Fibroblast of skin of back (primary cell): ENCODE results near the gene DOCK3.
A peak's percentile ranks its signal among the peaks of the same experiment; 100 is the strongest.

Source experiments
- DNase-seq: peaks from one replicate; pipeline ENCODE4 v3.0.0-alpha.2; 2013

The DOCK3 gene

GRCh38 chr3:51390246-51391074, 715.7 kb downstream of the DOCK3 start:
- no peak for DNase-seq

GRCh38 chr3:51391075-51391565, 716.4 kb downstream of the DOCK3 start, which contains the start of gene RBM15B:
RBM15B (plus strand) TSS chr3:51391285; CDS start chr3:51391400, 115 bp downstream.
- DNase-seq = peak; percentile 96

DNA sequence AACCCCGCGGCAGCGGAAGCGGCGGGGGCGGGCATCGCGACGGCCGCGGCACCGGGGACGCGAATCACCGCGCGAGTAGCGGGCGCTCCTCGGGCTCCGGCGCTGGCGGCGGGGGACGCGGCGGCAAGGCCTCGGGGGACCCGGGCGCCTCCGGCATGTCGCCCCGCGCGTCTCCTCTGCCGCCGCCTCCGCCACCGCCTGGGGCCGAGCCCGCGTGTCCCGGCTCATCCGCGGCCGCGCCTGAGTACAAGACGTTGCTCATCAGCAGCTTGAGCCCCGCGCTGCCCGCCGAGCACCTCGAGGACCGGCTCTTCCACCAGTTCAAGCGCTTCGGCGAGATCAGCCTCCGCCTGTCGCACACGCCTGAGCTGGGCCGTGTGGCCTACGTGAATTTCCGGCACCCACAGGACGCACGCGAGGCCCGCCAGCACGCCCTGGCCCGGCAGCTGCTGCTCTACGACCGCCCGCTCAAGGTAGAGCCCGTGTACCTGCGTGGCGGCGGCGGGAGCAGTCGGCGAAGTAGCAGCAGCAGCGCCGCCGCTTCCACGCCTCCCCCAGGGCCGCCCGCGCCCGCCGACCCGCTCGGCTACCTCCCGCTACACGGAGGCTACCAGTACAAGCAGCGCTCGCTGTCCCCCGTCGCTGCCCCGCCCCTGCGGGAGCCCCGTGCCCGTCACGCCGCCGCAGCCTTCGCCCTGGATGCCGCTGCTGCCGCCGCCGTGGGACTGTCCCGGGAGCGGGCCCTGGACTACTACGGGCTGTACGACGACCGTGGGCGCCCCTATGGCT, 717.0 kb downstream of the DOCK3 start:
- peak; percentile 42 for DNase-seq

- no peak for DNase-seq
Measured at GRCh38 chr3:51392355-51393133, 717.8 kb downstream of the DOCK3 start.

DNA sequence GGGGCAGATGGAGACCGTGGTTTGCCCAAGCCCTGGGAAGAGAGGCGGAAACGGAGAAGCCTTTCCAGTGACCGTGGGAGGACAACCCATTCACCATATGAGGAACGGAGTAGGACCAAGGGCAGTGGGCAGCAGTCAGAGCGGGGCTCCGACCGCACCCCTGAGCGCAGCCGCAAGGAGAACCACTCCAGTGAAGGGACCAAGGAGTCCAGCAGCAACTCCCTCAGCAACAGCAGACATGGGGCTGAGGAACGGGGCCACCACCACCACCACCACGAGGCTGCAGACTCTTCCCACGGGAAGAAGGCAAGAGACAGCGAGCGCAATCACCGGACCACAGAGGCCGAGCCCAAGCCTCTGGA, 718.4 kb downstream of the DOCK3 start:
- DNase-seq = no peak

DNA sequence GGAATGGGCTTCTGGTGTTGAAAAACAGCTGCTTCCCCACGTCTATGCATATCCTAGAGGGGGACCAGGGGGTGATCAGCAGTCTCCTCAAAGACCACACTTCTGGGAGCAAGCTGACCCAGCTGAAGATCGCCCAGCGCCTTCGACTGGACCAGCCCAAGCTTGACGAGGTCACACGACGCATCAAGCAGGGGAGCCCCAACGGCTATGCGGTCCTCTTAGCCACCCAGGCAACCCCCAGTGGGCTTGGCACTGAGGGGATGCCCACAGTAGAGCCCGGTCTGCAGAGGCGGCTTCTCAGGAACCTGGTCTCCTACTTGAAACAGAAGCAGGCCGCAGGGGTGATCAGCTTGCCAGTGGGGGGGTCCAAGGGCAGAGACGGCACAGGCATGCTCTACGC, 718.8 kb downstream of the DOCK3 start:
- no peak for DNase-seq

GRCh38 chr3:51394541-51394940, 719.8 kb downstream of the DOCK3 start:
- no peak for DNase-seq

GRCh38 chr3:51395493-51396213, 720.9 kb downstream of the DOCK3 start:
- no peak for DNase-seq

- no peak for DNase-seq
Measured at GRCh38 chr3:51396401-51396800, 721.7 kb downstream of the DOCK3 start.

- no peak for DNase-seq
Measured at GRCh38 chr3:51397392-51397791, 722.7 kb downstream of the DOCK3 start.

- no peak for DNase-seq
Measured at GRCh38 chr3:51398595-51399310, 724.0 kb downstream of the DOCK3 start.

GRCh38 chr3:51400166-51400565, 725.4 kb downstream of the DOCK3 start:
- DNase-seq = no peak

GRCh38 chr3:51401735-51402134, 727.0 kb downstream of the DOCK3 start:
- DNase-seq = no peak

DNA sequence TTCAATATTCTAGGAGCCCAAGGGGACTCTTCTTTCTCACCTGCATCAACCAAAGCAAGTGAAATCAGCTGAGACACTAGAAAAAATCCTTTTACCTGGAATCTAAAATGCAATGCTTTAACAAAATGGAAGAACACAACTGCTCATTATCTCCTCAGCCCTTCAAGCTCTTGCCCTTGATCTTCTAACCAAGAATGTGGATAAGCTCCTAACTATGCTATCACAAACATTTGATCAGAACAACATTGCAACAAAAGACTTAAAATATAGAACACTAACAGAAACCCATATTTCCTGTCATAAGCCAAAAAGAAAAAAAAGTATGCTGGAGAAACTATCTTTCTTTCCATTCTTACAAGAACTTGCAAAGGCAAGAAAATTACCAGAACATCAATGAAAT, 728.9 kb downstream of the DOCK3 start:
- no peak for DNase-seq

GRCh38 chr3:51408021-51408420, 733.3 kb downstream of the DOCK3 start:
- no peak for DNase-seq

DNA sequence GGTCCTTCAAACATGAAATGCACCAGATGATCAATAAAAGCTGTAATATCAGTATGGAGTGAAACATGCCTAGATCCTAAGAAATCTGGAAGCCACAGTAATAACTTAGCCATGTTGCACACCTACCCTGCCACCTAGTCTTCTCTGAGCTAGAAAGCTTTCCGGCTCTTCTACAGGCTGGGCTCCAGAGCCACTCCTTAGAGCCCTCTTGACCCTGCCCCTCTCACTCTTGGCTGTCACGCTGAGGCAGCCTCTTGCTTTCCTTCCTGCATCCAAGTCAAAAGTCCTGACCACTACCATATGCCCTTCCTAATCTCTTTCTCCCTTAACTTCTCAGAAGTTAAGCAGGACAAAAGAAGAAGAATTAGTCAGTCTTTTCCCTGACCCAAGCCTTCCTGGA, 734.1 kb downstream of the DOCK3 start:
- no peak for DNase-seq

DNA sequence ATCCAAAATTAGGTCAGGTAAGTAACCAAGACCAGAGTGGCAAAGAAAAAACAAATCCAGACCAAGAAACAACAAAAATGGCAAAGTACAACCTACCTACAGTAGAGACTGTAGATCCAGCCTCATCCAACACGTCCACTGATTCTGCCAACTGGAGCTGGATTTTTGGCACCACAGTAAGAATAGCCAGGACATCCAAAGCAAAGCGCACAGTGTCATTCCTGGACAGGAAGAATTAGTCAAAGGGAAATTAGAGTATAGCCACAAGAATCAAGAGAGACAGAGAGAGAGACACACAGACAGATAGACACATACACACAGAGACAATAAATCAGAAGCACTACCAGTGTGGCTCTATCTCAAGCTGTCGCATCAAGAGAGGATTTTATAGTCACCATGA, 747.5 kb downstream of the DOCK3 start:
- no peak for DNase-seq

- no peak for DNase-seq
Measured at GRCh38 chr3:51426921-51427320, 752.2 kb downstream of the DOCK3 start.

GRCh38 chr3:51429138-51429537, 754.4 kb downstream of the DOCK3 start:
- no peak for DNase-seq
